Memory B cell (primary cell): ENCODE data around the gene AMER3.

Source experiments
- ATAC-seq: fragments of 150-1000 bp; cut with Tn5 transposase; 2 replicates; pipeline ENCODE4 v1.10.0; 2021; ENCODE audit warnings: low read depth, mild to moderate bottlenecking, moderate library complexity
- DNase-seq, 2 donors: peaks; one replicate each; pipeline ENCODE4 v3.0.0; 2022; ENCODE audit warnings: low spot score in 2 of 2
- H3K27ac Mint-ChIP-seq: one replicate; pipeline ENCODE4 v1.8.0; 2022; ENCODE audit warnings: mild to moderate bottlenecking, moderate library complexity, mixed read lengths
- H3K27me3 Mint-ChIP-seq: one replicate; pipeline ENCODE4 v1.8.0; 2022; ENCODE audit warnings: mixed read lengths
- H3K36me3 Mint-ChIP-seq: one replicate; pipeline ENCODE4 v1.8.0; 2022; ENCODE audit warnings: mild to moderate bottlenecking, mixed read lengths
- H3K4me1 Mint-ChIP-seq: one replicate; pipeline ENCODE4 v1.8.0; 2022; ENCODE audit warnings: mixed read lengths
- H3K4me3 Mint-ChIP-seq: one replicate; pipeline ENCODE4 v1.8.0; 2022; ENCODE audit warnings: mild to moderate bottlenecking, moderate library complexity, mixed read lengths
- H3K9me3 Mint-ChIP-seq: one replicate; pipeline ENCODE4 v1.8.0; 2022; ENCODE audit warnings: mixed read lengths

The AMER3 gene

GRCh38 chr2:130762031-130762909 is 6.9 kb downstream of the AMER3 start:
- H3K9me3 Mint-ChIP-seq: no peaks in the 10 kb centered on the region

GRCh38 chr2:130762910-130763385 is 7.6 kb downstream of the AMER3 start:
- no peaks in the 10 kb centered on the region for H3K4me1 Mint-ChIP-seq
- ATAC-seq (no peak), DNase-seq (no peak)
- H3K27me3 Mint-ChIP-seq: peaks cover 14% of the 10 kb centered on the region
- H3K27ac Mint-ChIP-seq: no peak overlapping the region
- no peaks in the 10 kb centered on the region for H3K9me3 Mint-ChIP-seq
- no peak overlapping the region for H3K4me3 Mint-ChIP-seq
- no peaks in the 10 kb centered on the region for H3K36me3 Mint-ChIP-seq

More at GRCh38 chr2:130762031-130762909, 6.9 kb downstream of the AMER3 start:
- Mint-ChIP-seq H3K36me3 (no peaks in the 10 kb centered on the region), H3K27me3 (peaks cover 16% of the 10 kb centered on the region), H3K27ac (no peak overlapping the region), H3K4me3 (no peak overlapping the region), H3K4me1 (no peaks in the 10 kb centered on the region)
- no peak for ATAC-seq
- no peak for DNase-seq

- H3K4me1 Mint-ChIP-seq: no peaks in the 10 kb centered on the region
- no peaks in the 10 kb centered on the region for H3K9me3 Mint-ChIP-seq
- no peak for ATAC-seq
These were observed 8.1 kb downstream of the AMER3 start for GRCh38 chr2:130763405-130763804.

GRCh38 chr2:130764035-130764820 is 8.9 kb downstream of the AMER3 start:
- no peak for DNase-seq
- no peaks in the 10 kb centered on the region for H3K9me3 Mint-ChIP-seq
- H3K4me3 Mint-ChIP-seq: no peak overlapping the region
- no peak for ATAC-seq
- peaks cover 16% of the 10 kb centered on the region for H3K27me3 Mint-ChIP-seq
- H3K27ac Mint-ChIP-seq: no peak overlapping the region
- no peaks in the 10 kb centered on the region for H3K4me1 Mint-ChIP-seq
- H3K36me3 Mint-ChIP-seq: no peaks in the 10 kb centered on the region

More at GRCh38 chr2:130763405-130763804, 8.1 kb downstream of the AMER3 start:
- no peak overlapping the region for H3K4me3 Mint-ChIP-seq
- H3K27me3 Mint-ChIP-seq: peaks cover 13% of the 10 kb centered on the region
- no peak for DNase-seq
- H3K27ac Mint-ChIP-seq: no peak overlapping the region
- no peaks in the 10 kb centered on the region for H3K36me3 Mint-ChIP-seq

GRCh38 chr2:130764821-130765115 is 9.4 kb downstream of the AMER3 start:
- Mint-ChIP-seq H3K9me3 (no peaks in the 10 kb centered on the region), H3K4me3 (no peak overlapping the region), H3K27me3 (peaks cover 16% of the 10 kb centered on the region), H3K36me3 (no peaks in the 10 kb centered on the region), H3K4me1 (no peaks in the 10 kb centered on the region), H3K27ac (no peak overlapping the region)
- ATAC-seq: no peak
- no peak for DNase-seq

GRCh38 chr2:130765464-130765863 is 10.1 kb downstream of the AMER3 start:
- DNase-seq: no peak
- Mint-ChIP-seq H3K9me3 (no peaks in the 10 kb centered on the region), H3K4me1 (no peaks in the 10 kb centered on the region), H3K36me3 (no peaks in the 10 kb centered on the region), H3K27ac (no peak overlapping the region), H3K4me3 (no peak overlapping the region), H3K27me3 (peaks cover 16% of the 10 kb centered on the region)
- no peak for ATAC-seq

- no peak for DNase-seq
- Mint-ChIP-seq H3K4me1 (no peaks in the 10 kb centered on the region), H3K27me3 (peaks cover 16% of the 10 kb centered on the region), H3K9me3 (no peaks in the 10 kb centered on the region), H3K4me3 (no peak overlapping the region), H3K36me3 (no peaks in the 10 kb centered on the region), H3K27ac (no peak overlapping the region)
- ATAC-seq: no peak
These were observed 10.7 kb downstream of the AMER3 start for GRCh38 chr2:130766037-130766436.

- no peak for DNase-seq
- Mint-ChIP-seq H3K9me3 (no peaks in the 10 kb centered on the region), H3K36me3 (no peaks in the 10 kb centered on the region), H3K4me1 (no peaks in the 10 kb centered on the region), H3K27ac (no peak overlapping the region), H3K27me3 (peaks cover 11% of the 10 kb centered on the region), H3K4me3 (no peak overlapping the region)
- no peak for ATAC-seq
These were observed 11.5 kb downstream of the AMER3 start for GRCh38 chr2:130766711-130767407.

GRCh38 chr2:130767408-130767775 is 12.1 kb downstream of the AMER3 start:
- H3K9me3 Mint-ChIP-seq: no peaks in the 10 kb centered on the region
- H3K4me1 Mint-ChIP-seq: no peaks in the 10 kb centered on the region
- H3K27me3 Mint-ChIP-seq: peaks cover 11% of the 10 kb centered on the region
- DNase-seq (no peak), ATAC-seq (no peak)
- no peak overlapping the region for H3K27ac Mint-ChIP-seq
- no peak overlapping the region for H3K4me3 Mint-ChIP-seq
- no peaks in the 10 kb centered on the region for H3K36me3 Mint-ChIP-seq

- no peak for ATAC-seq
- peaks cover 4% of the 10 kb centered on the region for H3K9me3 Mint-ChIP-seq
- H3K27me3 Mint-ChIP-seq: peaks cover 11% of the 10 kb centered on the region
- H3K4me3 Mint-ChIP-seq: no peak overlapping the region
- H3K36me3 Mint-ChIP-seq: no peaks in the 10 kb centered on the region
- DNase-seq: peak in 1 of 2 donors; percentile 5
- no peak overlapping the region for H3K27ac Mint-ChIP-seq
- H3K4me1 Mint-ChIP-seq: no peaks in the 10 kb centered on the region
These were observed 13.0 kb downstream of the AMER3 start for GRCh38 chr2:130768191-130768855.

- ATAC-seq (no peak), DNase-seq (no peak)
- Mint-ChIP-seq H3K4me1 (no peaks in the 10 kb centered on the region), H3K9me3 (peaks cover 4% of the 10 kb centered on the region), H3K4me3 (no peak overlapping the region), H3K27me3 (peaks cover 11% of the 10 kb centered on the region), H3K27ac (no peak overlapping the region), H3K36me3 (no peaks in the 10 kb centered on the region)
These were observed 14.1 kb downstream of the AMER3 start for GRCh38 chr2:130769343-130769907.

GRCh38 chr2:130776550-130776949 is 21.2 kb downstream of the AMER3 start:
- Mint-ChIP-seq H3K36me3 (no peaks in the 10 kb centered on the region), H3K9me3 (peaks cover 4% of the 10 kb centered on the region), H3K4me1 (no peaks in the 10 kb centered on the region), H3K27me3 (peaks cover 6% of the 10 kb centered on the region), H3K4me3 (no peak overlapping the region), H3K27ac (no peak overlapping the region)
- ATAC-seq (no peak), DNase-seq (no peak)

- H3K9me3 Mint-ChIP-seq: no peaks in the 10 kb centered on the region
- no peak overlapping the region for H3K4me3 Mint-ChIP-seq
- H3K27ac Mint-ChIP-seq: no peak overlapping the region
- H3K36me3 Mint-ChIP-seq: no peaks in the 10 kb centered on the region
- H3K27me3 Mint-ChIP-seq: peaks cover 6% of the 10 kb centered on the region
- ATAC-seq (no peak), DNase-seq (no peak)
- no peaks in the 10 kb centered on the region for H3K4me1 Mint-ChIP-seq
These were observed 23.4 kb downstream of the AMER3 start for GRCh38 chr2:130778781-130779180.
